ENCODE measurements around the gene PDLIM4.

- TF ChIP-seq SMC3 (conservative IDR thresholded peaks at IDR 0.05; ENCODE audit: poor library complexity) (no peak), EP300 (conservative IDR thresholded peaks at IDR 0.05; ENCODE audit: poor library complexity, severe bottlenecking) (no peak), RAD21 (conservative IDR thresholded peaks at IDR 0.05) (no peak)
These were observed 49.7 kb upstream of the PDLIM4 start for GRCh38 chr5:132207778-132208177.

Measured in neural cell (in vitro differentiated cells).